NCI-H2107 (cell line): ENCODE results near the gene STK32C.

Experiments
- DNase-seq: peaks from one replicate; lab custom pipeline; 2025; lab: John Stamatoyannopoulos, UW

Gene STK32C

GRCh38 chr10:132265890-132266496 is 41.8 kb downstream of the STK32C start:
- no peak for DNase-seq

DNA sequence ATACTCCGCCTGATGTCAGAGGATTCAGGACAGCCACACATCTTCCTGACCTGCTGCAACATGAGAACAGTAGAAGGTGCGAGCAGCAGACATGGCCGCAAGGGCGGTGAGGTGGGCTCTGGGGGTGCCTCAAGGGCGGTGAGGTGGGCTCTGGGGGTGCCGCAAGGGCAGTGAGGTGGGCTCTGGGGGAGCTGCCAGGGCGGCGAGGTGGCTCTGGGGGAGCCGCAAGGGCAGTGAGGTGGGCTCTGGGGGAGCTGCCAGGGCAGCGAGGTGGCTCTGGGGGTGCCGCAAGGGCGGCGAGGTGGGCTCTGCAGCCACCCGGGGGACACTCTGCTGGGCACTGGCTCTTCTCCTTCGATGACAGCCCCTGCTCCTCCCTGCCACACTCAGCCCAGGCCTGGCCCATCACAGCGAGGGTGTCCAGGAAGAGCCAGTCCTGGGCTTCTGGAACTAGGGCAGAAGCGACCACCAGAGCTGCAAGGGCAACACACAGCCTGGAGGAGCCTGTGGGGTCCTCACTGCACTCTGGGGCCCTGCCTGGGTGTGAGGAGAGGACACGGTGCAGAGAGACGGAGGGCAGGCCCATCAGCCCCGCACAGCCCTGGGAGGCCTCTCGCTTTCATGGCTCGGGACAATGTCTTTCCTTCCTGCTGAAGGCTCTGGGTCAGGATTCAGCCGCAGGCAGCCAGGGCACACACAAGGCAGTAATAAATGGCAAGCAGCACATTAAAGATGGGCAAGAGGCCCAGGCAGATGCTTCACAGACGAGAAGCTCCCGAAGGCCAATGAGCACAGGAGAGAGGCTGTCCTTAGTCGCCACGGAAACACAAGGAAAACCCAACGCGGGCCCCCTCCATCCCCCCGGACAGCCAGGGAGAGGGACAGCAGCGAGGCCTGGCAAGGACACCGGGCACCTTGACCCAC is 42.5 kb downstream of the STK32C start:
- no peak for DNase-seq

- DNase-seq = no peak
These were observed 43.3 kb downstream of the STK32C start for GRCh38 chr10:132264306-132264950.

- DNase-seq = no peak
These were observed 43.9 kb downstream of the STK32C start for GRCh38 chr10:132263866-132264265.

DNA sequence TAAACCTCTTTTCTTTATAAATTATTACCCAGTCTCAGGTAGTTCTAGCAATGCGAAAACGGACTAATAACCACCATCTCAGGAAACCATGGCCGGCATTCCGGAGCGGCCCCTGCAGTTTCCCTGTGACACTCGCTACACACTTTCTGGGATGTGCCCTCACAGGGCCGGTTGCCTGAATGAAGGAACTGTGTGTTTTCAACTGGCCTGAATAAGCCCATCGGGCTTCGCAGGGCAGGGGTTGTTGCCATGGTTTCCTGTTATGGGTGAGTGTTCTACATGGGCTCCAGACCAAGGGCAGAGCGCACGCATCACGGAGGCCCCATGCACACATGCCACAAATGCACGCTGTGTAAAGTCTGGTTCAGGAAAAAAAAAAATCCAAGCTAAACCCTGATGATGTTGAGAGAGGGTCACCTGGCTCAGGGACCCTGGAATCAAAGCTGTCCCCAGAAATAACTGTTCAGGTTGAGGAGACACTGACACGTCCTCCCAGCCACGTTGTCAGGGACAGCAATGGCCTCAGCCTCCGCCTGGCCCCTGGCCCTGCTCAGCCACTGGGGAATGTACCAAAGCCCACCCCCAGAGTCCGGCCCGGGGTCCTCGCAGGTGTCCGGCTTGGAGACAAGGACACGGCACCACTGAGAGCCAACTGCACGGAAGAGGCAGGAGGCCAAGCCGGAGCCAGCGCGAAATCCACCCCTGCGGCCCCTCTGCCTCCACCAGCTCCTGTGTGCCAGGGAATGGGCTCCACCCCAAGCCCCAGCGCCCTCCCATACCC is 47.9 kb downstream of the STK32C start:
- no peak for DNase-seq

- no peak for DNase-seq
These were observed 49.3 kb downstream of the STK32C start for GRCh38 chr10:132258423-132258822.

- DNase-seq = no peak
These were observed 49.8 kb downstream of the STK32C start for GRCh38 chr10:132257907-132258306.

DNA sequence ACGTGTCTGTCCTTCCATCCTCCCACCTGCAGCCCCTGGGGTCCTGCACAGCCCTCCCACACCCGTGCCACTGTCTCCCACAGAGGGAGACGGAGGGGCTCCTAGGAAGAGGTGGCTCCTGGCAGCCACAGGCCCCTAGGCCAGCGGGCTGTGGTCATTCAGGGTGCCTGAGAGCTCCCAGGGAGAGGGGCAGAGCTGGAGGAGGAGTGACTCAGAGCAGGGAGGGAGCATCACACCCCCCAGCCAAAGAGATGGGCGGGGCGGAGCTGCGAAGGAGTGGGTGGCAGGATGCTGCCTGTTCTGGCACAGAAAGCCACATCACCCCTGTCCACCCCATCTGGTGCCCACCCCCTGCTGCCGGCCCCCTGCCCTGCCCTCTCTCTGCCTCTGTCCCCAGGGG is 50.5 kb downstream of the STK32C start:
- no peak for DNase-seq

GRCh38 chr10:132256866-132257265 is 50.9 kb downstream of the STK32C start:
- no peak for DNase-seq

DNA sequence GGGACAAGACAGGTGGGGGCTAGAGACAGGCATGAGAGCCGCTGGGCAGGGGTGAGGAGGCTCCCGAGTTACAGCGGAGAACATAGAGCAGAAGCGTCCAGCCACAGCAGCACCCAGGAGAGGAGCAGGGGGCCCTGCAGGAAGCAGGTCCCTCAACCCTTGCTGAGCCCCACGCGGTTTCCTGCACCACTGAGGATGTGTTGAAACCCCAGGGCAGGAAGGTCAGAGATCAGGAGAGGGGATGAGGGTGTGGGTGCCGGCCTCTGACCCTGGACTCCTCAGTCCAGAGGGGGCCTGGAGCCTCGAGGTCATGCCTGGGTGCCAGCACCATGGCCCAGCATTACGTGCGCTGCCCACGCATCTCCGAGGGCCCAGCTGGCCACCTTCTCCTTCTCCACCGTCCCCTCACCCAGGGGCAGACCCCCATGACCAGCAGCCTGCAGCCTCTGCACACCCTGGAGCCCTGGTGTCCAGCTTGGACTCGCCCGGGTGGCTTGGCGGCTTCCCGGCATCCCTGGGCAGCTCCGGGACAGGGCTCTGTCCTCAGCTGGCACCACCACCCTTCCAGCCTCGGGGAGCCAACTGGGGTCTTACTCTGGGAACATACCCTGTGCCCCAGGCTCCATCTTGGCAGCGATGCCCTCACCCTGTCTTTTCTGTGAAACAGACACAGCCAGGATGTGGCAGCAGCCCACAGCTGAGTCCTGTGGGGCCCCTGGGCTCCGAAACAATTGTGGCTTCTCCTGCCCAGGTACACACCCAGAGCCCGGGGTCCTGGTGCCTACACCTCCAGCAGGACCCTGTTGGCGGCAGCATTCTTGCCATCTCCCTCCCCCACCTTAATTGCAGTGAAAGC is 52.0 kb downstream of the STK32C start:
- no peak for DNase-seq

DNA sequence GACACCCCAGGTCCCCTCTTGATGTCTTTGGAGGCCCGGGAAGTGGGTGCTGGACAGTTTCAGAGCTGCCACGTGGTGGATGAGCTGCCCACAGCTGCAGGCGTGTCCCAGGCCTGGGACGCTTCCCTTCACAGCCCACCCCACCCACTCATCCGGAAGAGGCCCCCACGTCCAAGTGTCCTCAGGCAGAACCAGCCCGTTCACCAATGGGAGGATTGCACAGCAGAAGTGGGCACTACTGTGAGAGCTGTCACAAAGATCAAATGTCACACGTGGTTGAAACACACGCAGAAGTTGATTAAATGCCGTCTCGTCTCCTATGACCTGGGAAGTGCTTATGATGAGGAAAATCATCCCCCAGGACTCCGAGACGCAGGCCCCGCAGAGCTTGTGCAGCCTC is 52.9 kb downstream of the STK32C start:
- no peak for DNase-seq

DNA sequence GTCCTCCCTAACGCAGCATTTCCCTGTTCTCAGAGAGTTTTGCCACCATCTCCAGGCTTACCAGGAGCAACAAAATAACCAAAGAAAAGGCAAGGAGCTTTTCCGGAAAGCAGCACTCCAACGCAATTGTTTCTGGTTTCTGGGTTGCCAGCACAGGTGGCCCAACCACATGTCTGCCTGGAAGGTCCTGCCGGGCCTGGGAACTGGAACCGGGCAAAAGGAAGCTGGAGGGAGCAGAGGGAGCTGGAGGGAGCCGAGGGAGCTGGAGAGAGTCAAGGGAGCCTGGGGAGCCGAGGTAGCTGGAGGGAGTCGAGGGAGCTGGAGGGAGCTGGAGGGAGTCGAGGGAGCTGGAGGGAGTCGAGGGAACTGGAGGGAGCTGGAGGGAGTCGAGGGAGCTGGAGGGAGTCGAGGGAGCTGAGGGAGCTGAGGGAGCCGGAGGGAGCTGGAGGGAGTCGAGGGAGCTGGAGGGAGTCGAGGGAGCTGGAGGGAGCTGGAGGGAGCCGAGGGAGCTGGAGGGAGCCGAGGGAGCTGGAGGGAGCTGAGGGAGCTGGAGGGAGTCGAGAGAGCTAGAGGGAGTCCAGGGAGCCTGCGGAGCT is 54.6 kb downstream of the STK32C start:
- no peak for DNase-seq

GRCh38 chr10:132252412-132252811 is 55.3 kb downstream of the STK32C start:
- DNase-seq = no peak

DNA sequence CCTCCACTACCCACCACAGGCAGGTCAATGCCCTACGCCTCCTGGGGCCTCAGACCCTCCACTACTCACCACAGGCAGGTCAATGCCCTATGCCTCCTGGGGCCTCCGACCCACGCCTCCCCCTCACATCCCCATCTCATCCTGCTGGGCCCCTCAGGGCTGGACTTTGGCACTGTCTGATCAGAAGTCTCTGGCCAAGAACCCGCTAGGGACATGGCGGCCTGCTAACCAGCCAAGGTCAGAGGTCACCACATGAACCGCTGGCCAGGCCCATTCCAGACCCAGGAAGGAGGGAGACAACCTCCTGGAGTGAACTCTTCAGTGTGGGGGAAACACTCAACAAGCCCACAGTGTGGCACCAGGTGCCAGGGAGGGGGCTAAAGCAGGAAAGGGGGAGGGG is 55.8 kb downstream of the STK32C start:
- DNase-seq = no peak

- DNase-seq = no peak
These were observed 57.0 kb downstream of the STK32C start for GRCh38 chr10:132250481-132251475.

GRCh38 chr10:132249824-132250375 is 57.9 kb downstream of the STK32C start:
- no peak for DNase-seq

DNA sequence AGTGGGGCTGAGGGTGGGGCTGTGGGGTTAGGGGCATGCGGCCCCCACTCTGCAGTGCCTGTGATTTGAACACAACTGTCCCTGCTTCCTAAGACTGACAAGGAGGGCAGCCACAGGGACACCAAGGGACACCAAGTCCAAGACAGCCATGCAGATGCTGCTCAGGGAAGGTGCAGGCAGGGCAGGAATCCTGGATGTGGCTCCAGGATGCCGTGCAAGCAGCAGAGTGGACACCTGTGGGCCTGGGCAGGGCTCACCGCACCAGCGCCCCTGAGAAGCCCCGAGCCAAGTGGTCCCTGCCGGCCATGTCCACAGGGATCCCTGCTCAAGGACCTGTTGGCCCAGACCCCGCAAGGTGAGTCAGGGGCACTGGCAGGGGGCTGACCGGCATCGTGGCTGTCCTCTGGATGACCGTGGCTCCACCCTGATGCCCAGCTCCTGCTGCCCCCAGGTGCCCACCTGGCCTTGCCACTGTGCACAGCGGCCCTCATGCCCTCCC is 58.5 kb downstream of the STK32C start:
- DNase-seq = no peak

DNA sequence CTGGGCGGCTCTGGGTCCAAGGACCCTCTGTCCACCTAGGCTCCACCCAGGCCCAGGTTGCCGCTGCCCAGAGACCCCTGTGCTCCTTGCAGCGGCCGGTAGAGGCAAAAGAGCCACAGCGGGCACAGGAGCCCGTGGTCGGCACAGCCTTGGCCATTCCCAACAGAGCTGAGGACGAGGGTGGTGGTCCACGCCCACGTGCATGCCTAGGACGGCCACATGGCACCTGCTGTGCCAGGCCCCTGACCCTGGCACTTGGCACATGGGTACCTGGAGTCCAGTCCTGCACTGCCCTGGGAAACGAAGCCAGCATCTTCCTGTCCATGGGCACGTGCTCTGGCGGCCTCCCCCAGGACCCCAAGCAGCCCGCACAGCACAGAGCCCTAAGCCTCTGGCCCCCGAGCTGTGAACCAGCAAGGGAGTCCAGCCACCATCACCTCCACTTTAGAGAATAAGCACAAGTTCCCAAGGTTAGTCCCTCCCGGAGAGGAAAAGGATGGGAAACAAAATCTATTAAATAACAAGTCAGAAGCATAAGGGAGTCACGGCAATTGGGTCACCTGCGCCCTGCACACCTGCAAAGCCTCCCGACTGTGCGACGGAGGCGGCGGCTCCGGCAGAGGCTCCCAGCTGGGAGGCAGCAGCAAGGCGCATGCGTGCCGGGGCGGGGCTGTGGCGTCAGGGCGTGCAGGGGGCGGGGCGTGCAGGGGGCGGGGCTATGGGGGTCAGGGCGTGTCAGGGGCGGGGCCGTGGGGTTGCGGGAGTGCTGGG is 59.1 kb downstream of the STK32C start:
- peak; percentile 37 for DNase-seq
